ENCODE measurements around the gene CHCT1.
A peak's percentile ranks its signal among the peaks of the same experiment; 100 is the strongest.
"Not testable (repeated sequence)": the region's sequence is repeated elsewhere in the genome, so short reads cannot be mapped to it uniquely, and the experiment has no call there.

The CHCT1 gene

DNA sequence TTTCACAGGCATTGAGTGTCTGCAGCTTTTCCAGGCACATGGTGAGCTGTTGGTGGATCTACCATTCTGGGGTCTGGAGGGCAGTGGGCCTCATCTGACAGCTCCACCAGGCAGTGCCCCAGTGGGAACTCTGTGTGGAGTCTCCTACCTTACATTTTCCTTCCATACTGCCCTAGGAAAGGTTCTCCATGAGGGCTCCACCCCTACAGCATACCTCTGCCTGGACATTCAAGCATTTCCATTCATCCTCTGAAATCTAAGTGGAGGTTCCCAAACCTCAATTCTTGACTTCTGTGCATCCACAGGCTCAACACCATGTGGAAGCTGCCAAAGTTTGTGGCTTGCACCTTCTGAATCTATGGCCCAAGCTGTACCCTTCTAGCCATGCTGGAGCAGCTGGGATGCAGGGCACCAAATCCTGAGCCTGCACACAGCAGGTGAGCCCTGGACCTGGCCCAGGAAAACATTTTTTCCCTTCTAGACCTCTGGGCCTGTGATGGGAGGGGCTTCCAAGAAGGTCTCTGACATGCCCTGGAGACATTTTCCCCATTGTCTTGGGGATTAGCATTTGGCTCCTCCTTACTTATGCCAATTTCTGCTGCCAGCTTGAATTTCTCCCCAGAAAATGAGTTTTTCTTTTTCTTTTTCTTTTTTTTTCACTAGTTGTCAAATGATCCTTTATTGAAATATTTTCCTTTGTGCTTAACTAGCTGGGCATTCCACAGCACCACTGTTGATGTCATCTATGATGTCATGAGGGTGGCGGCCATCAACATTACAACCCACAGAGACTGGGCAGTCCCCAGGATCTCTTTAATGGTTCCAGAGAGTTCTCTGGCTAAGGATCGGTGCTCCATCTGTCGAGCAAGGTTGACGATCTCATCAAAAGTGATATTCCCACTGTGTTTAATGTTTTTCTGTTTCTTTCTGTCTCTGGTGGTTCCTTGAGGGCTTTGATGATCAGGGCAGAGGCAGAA lies 11.0 kb downstream of the CHCT1 start:
- not testable (repeated sequence) for H3K9me3 Mint-ChIP-seq; H3K27ac Mint-ChIP-seq (ENCODE audit: low read depth); ATAC-seq (replicated peaks; ENCODE audit: extremely low read depth, poor library complexity, severe bottlenecking); H3K4me1 Mint-ChIP-seq; H3K36me3 Mint-ChIP-seq (ENCODE audit: insufficient read depth); H3K4me3 Mint-ChIP-seq; DNase-seq (ENCODE audit: low spot score in 2 of 2); H3K27me3 Mint-ChIP-seq

DNA sequence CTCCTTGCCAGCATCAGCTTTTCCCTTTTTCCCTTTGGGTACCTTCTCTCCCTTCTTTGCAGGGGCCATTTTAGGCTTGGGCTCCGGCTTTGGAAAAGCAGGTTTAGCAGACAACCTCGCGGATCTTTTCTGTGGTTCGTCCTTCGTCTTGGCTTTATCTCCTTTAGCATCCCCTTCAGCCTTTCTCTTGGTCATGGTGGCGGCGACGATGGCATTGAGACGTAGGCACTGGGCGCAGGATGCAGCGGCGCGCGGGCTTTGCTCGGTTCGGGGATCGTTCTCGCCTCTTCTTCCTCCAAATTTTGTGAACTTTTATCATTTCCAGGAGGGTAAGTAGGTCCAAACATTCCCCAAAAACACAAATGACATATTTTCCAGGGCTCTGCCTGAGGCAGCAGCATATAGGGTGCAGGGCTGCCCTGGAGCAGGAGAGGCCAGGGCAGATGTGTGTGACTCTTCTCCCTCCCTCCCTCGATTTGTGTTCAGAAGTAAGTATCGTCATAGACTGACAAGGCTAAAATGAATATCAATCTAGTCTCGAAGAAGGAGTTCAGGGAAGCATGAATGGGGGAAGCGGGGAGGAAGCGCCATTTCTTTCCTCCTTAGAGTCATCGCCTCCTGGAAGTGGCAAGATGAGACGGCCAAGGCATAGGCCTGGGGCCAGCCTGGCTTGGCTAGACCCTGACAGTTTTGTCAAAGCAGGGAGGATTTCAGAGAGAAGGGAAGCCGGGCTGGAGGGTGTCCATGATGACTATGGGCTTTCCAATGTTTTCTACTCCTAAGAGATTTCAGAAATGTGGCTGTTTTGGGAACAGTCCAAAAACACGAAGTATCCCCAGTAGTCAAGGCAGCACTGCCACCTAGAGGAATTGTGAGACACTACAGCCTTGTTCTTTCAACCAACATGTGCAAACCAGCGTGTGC lies 13.2 kb downstream of the CHCT1 start:
- H3K27me3 Mint-ChIP-seq: peaks cover 9% of the 10 kb centered on the region
- no peak overlapping the region for H3K27ac Mint-ChIP-seq (ENCODE audit: low read depth)
- H3K9me3 Mint-ChIP-seq: no peaks in the 10 kb centered on the region
- no peak for ATAC-seq (replicated peaks; ENCODE audit: extremely low read depth, poor library complexity, severe bottlenecking)
- H3K4me1 Mint-ChIP-seq: peaks cover 6% of the 10 kb centered on the region
- peak; percentile 30 to 45 for DNase-seq (ENCODE audit: low spot score in 2 of 2)
- H3K4me3 Mint-ChIP-seq: no peak overlapping the region
- H3K36me3 Mint-ChIP-seq (ENCODE audit: insufficient read depth): peaks cover 2% of the 10 kb centered on the region

DNA sequence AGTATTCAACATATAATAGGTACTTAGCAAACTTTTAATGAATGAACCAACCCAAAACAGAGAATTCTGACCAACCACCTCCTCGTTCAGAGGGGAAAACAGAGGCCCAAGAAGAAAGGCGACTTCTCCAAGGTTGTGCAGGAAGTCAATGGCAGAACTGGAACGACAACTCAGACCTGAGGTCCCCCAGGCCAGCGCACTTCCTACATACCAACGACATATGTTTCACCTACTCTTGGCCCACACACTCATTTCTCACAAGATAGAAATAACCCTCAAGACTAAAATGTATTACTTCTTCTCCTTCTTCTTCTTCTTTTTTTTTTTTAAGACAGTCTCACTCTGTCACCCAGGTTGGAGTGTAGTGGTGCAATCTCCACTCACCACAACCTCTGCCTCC lies 14.4 kb downstream of the CHCT1 start:
- Mint-ChIP-seq H3K36me3 (ENCODE audit: insufficient read depth) (peaks cover 2% of the 10 kb centered on the region), H3K4me1 (peaks cover 6% of the 10 kb centered on the region), H3K27ac (ENCODE audit: low read depth) (no peak overlapping the region), H3K27me3 (peaks cover 9% of the 10 kb centered on the region), H3K4me3 (no peak overlapping the region), H3K9me3 (no peaks in the 10 kb centered on the region)
- DNase-seq (ENCODE audit: low spot score in 2 of 2) (no peak), ATAC-seq (replicated peaks; ENCODE audit: extremely low read depth, poor library complexity, severe bottlenecking) (no peak)

DNA sequence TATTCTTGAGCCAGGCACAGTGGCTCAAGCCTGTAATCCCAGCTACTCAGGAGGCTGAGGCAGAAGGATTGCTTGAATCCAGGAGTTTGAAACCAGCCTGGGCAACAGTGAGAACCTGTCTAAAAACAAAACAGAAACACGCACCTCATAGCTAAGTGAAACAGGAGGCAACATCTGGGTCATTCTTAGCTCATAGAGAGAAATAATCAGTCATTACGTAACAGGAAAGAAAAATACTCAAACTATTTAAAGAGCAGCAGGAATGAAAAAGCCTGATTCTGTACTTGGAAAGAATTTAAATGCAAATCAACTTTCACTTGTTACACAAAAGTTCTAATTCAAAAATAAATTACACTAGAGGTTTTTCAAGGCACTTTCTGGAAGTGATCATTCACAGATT lies 17.2 kb downstream of the CHCT1 start:
- H3K27me3 Mint-ChIP-seq: no peaks in the 10 kb centered on the region
- no peak overlapping the region for H3K27ac Mint-ChIP-seq (ENCODE audit: low read depth)
- H3K4me3 Mint-ChIP-seq: no peak overlapping the region
- no peak for DNase-seq (ENCODE audit: low spot score in 2 of 2)
- peaks cover 5% of the 10 kb centered on the region for H3K36me3 Mint-ChIP-seq (ENCODE audit: insufficient read depth)
- no peaks in the 10 kb centered on the region for H3K9me3 Mint-ChIP-seq
- no peak for ATAC-seq (replicated peaks; ENCODE audit: extremely low read depth, poor library complexity, severe bottlenecking)
- peaks cover 6% of the 10 kb centered on the region for H3K4me1 Mint-ChIP-seq

DNA sequence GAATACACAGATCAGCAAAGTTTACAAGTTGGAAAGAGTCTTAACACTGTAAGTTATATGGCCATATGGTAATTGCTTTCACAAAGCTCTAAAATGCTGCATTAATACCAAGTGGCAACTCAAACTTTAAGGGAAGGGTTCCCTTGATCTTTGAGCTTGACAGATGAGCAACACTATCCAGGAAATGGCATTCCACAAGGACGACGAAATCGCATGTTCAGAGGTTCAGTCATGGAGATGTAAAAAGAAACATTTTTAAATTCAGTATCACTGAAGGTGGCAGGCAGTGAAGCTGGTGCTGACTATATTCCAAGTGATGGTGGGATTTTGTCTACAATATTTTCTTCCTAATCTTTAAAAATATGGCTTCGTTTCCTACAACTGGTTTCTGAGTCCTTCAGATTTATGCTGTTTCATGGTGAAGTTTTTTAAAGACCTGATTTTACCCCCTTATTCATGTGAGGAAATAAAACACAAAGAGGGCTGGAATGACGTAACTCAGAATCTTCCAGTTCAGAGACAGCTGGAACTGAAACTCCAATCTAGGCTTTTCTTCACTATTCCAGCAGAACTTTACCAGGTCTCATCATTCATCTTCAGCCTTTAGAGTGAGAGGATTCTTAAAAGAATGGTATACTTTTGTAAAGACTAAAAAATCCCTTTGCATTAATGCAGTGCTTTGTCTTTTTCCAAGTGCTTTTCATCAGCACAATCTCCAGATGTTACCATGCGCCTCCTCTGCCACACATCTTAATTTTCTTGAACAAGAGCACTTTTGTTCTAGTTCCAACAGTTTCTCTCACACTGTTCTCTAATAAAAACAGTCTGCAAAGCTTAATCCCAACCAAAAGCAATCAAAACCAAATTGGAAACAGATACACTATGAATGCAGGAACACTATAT lies 20.2 kb downstream of the CHCT1 start:
- ATAC-seq (replicated peaks; ENCODE audit: extremely low read depth, poor library complexity, severe bottlenecking): no peak
- H3K36me3 Mint-ChIP-seq (ENCODE audit: insufficient read depth): peaks cover 15% of the 10 kb centered on the region
- no peak overlapping the region for H3K4me3 Mint-ChIP-seq
- no peaks in the 10 kb centered on the region for H3K9me3 Mint-ChIP-seq
- H3K27me3 Mint-ChIP-seq: no peaks in the 10 kb centered on the region
- H3K27ac Mint-ChIP-seq (ENCODE audit: low read depth): no peak overlapping the region
- no peak for DNase-seq (ENCODE audit: low spot score in 2 of 2)
- no peaks in the 10 kb centered on the region for H3K4me1 Mint-ChIP-seq

DNA sequence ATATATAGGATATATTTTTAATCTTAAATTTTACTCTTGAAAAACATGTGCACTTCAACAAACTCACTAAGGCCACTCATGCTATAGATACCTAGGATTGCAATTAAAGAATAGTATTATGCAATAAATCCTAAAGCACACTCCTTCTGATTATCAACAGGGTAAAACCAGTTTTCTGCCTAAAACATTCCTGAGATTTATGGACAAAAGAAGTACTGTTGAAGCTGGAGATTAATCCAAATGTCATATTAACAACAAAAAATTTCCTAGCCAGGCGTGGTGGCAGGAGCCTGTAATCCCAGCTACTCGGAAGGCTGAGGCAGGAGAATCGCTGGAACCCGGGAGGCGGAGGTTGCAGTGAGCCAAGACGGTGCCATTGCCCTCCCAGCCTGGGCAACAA lies 21.4 kb downstream of the CHCT1 start:
- peaks cover 23% of the 10 kb centered on the region for H3K36me3 Mint-ChIP-seq (ENCODE audit: insufficient read depth)
- H3K27ac Mint-ChIP-seq (ENCODE audit: low read depth): no peak overlapping the region
- no peaks in the 10 kb centered on the region for H3K27me3 Mint-ChIP-seq
- no peak overlapping the region for H3K4me3 Mint-ChIP-seq
- ATAC-seq (replicated peaks; ENCODE audit: extremely low read depth, poor library complexity, severe bottlenecking) (no peak), DNase-seq (ENCODE audit: low spot score in 2 of 2) (no peak)
- H3K4me1 Mint-ChIP-seq: no peaks in the 10 kb centered on the region
- H3K9me3 Mint-ChIP-seq: no peaks in the 10 kb centered on the region

DNA sequence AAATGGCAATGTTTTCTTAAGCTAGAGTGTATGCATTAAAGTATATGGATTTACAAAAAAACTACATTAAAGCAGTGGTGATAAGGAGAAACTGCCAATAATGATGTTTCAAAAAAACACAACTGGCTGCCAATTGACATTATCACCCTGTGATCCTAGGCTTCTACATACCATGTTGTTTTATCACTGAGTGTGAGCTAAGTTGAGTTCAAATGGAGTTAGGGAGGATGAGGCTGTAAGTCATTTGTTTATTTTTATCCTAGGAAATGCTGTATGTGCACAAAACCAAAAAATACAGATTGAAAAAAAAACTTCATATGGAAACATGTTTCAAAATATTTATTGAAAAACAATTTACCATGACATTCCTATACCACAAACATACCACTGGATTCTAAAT lies 22.9 kb downstream of the CHCT1 start:
- ATAC-seq (replicated peaks; ENCODE audit: extremely low read depth, poor library complexity, severe bottlenecking): no peak
- peaks cover 30% of the 10 kb centered on the region for H3K36me3 Mint-ChIP-seq (ENCODE audit: insufficient read depth)
- no peaks in the 10 kb centered on the region for H3K9me3 Mint-ChIP-seq
- no peak overlapping the region for H3K4me3 Mint-ChIP-seq
- H3K27me3 Mint-ChIP-seq: no peaks in the 10 kb centered on the region
- no peak overlapping the region for H3K27ac Mint-ChIP-seq (ENCODE audit: low read depth)
- no peak for DNase-seq (ENCODE audit: low spot score in 2 of 2)
- H3K4me1 Mint-ChIP-seq: no peaks in the 10 kb centered on the region

DNA sequence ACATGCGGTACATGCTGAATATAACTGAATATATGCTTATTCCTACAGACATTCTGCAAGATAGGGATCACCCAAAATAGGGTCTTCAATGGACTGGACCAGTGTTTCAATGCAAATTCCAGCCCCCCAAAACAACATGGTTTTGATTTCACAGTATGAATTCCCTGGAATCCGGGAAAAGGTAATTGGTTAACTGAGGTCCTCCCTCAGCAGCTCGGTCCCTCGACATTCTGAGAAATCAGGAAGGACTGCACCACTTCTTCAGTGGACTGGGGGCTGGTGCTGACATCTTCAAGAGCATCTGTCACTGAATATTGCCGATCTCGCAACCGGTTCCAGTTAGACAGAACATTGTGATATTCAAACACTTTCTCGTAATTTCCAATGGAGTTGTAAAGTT lies 25.1 kb downstream of the CHCT1 start:
- H3K4me1 Mint-ChIP-seq: no peaks in the 10 kb centered on the region
- no peaks in the 10 kb centered on the region for H3K27me3 Mint-ChIP-seq
- peaks cover 44% of the 10 kb centered on the region for H3K36me3 Mint-ChIP-seq (ENCODE audit: insufficient read depth)
- ATAC-seq (replicated peaks; ENCODE audit: extremely low read depth, poor library complexity, severe bottlenecking) (no peak), DNase-seq (ENCODE audit: low spot score in 2 of 2) (no peak)
- H3K4me3 Mint-ChIP-seq: no peak overlapping the region
- H3K9me3 Mint-ChIP-seq: no peaks in the 10 kb centered on the region
- H3K27ac Mint-ChIP-seq (ENCODE audit: low read depth): no peak overlapping the region

DNA sequence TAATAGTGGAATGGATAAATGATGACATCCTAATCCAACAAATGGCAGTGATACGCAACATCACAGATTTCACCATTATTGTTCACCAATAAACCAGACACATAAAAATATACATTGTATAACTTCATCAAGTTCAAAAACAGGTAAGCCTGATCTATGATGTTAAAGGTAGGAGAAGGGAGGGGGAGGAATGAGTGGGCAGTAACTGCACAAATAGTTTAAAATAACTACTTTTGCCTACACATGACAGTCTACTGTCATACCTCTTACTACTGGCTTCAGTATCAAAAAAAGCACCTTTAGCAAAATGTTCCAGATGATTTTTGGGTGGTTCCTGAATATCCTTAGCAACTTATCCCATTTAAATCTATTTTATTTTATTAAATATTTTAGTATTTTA lies 28.8 kb downstream of the CHCT1 start:
- H3K36me3 Mint-ChIP-seq (ENCODE audit: insufficient read depth): peaks cover 64% of the 10 kb centered on the region
- DNase-seq (ENCODE audit: low spot score in 2 of 2) (no peak), ATAC-seq (replicated peaks; ENCODE audit: extremely low read depth, poor library complexity, severe bottlenecking) (no peak)
- no peak overlapping the region for H3K27ac Mint-ChIP-seq (ENCODE audit: low read depth)
- H3K9me3 Mint-ChIP-seq: no peaks in the 10 kb centered on the region
- H3K27me3 Mint-ChIP-seq: no peaks in the 10 kb centered on the region
- no peaks in the 10 kb centered on the region for H3K4me1 Mint-ChIP-seq
- H3K4me3 Mint-ChIP-seq: no peak overlapping the region

DNA sequence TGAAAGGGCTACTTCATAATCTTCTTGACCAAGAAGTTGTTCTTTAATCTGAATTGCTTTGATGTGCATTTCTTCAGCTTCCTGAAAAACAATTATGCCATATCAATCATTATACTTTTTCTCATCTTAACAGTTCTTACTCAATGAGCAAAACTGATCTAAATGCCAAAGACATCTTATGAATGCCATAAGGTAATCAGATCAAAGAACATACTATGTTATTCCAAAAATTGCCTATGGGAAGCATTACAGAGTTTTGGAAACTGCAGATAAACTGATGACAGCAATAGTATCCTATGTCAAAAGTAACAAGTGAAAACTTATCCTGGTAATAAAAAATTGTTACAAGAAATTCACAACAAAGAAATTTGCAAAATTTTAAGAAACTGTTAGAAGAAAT lies 29.7 kb downstream of the CHCT1 start:
- no peak for ATAC-seq (replicated peaks; ENCODE audit: extremely low read depth, poor library complexity, severe bottlenecking)
- H3K9me3 Mint-ChIP-seq: no peaks in the 10 kb centered on the region
- H3K4me3 Mint-ChIP-seq: no peak overlapping the region
- H3K27me3 Mint-ChIP-seq: no peaks in the 10 kb centered on the region
- H3K36me3 Mint-ChIP-seq (ENCODE audit: insufficient read depth): peaks cover 63% of the 10 kb centered on the region
- DNase-seq (ENCODE audit: low spot score in 2 of 2): no peak
- H3K4me1 Mint-ChIP-seq: peaks cover 7% of the 10 kb centered on the region
- no peak overlapping the region for H3K27ac Mint-ChIP-seq (ENCODE audit: low read depth)

DNA sequence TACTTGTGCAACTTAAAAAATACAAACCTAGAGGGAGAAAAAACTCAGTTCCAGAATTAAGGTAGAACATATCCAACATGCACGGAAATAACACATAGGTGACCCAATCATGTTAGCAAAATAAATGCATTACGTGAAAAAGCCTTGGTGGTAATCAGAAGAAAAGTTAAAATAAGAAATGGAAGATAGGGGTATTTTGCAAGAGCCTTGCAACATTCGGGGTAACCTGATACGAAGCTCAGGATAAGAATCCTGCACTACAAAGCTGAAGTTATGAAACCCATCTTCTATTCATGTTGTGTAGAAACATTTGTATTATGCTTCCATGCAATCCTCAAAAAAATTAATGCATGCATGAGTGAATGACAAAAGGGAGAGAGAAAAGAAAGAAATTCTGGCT lies 33.1 kb downstream of the CHCT1 start:
- no peak for ATAC-seq (replicated peaks; ENCODE audit: extremely low read depth, poor library complexity, severe bottlenecking)
- DNase-seq (ENCODE audit: low spot score in 2 of 2): no peak
- Mint-ChIP-seq H3K9me3 (no peaks in the 10 kb centered on the region), H3K36me3 (ENCODE audit: insufficient read depth) (peaks cover 63% of the 10 kb centered on the region), H3K27me3 (no peaks in the 10 kb centered on the region), H3K27ac (ENCODE audit: low read depth) (no peak overlapping the region), H3K4me3 (no peak overlapping the region), H3K4me1 (peaks cover 11% of the 10 kb centered on the region)

DNA sequence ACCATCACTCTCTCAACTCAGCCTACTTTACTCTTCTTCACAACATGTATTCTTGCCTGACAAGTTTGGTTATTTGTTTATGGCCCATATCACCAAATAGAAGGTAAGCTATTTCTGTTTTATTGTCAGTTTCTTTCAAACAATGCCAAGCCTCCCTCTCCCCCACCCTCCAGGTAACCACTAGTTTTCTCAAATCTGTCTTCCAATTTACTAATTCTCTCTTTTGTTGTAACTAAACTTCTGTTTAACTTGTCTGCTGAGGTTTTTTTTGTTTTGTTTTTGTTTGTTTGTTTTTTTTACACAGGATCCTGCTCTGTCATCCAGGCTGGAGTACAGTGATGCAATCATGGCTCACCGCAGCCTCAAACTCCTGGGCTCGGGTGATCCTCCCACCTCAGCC lies 34.9 kb downstream of the CHCT1 start:
- no peaks in the 10 kb centered on the region for H3K9me3 Mint-ChIP-seq
- no peaks in the 10 kb centered on the region for H3K27me3 Mint-ChIP-seq
- H3K36me3 Mint-ChIP-seq (ENCODE audit: insufficient read depth): peaks cover 57% of the 10 kb centered on the region
- H3K4me3 Mint-ChIP-seq: no peak overlapping the region
- DNase-seq (ENCODE audit: low spot score in 2 of 2) (no peak), ATAC-seq (replicated peaks; ENCODE audit: extremely low read depth, poor library complexity, severe bottlenecking) (no peak)
- peaks cover 11% of the 10 kb centered on the region for H3K4me1 Mint-ChIP-seq
- no peak overlapping the region for H3K27ac Mint-ChIP-seq (ENCODE audit: low read depth)

All from central memory CD8-positive, alpha-beta T cell (primary cell).